ENCODE results near the gene DIS3L2. TPM values are rescaled to one million over a fixed set of nuclear protein-coding genes. Genes with fewer than 3 reads are reported as not detected.
A peak's percentile ranks its signal among the peaks of the same experiment; 100 is the strongest.
"Not testable (repeated sequence)": the region's sequence is repeated elsewhere in the genome, so short reads cannot be mapped to it uniquely, and the experiment has no call there.

Gene DIS3L2
- total and polyA plus RNA-seq, 8 donors = 25.2 to 43.4 (median 36.3) TPM

DNA sequence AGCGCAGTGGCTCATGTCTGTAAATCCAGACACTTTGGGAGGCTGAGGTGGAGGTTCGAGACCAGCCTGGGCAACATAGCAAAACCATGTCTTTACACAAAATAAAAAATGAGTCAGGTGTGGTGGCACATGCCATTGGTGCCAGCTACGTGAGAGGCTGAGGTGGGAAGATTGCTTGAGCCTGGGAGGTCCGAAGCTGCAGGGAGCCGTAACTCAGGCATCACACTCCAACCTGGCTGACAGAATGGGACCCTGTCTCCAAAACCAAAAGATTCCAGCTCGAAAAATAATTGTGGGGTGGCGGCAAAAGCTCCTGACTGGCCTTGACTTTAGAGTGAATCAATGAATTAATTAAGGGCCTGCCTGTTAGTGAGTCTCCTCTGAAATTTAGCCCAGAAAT lies 415.8 kb downstream of the DIS3L2 start:
- intact Hi-C loops (cut with DNase I) = no loop called here
- TF ChIP-seq, protein P1, sequence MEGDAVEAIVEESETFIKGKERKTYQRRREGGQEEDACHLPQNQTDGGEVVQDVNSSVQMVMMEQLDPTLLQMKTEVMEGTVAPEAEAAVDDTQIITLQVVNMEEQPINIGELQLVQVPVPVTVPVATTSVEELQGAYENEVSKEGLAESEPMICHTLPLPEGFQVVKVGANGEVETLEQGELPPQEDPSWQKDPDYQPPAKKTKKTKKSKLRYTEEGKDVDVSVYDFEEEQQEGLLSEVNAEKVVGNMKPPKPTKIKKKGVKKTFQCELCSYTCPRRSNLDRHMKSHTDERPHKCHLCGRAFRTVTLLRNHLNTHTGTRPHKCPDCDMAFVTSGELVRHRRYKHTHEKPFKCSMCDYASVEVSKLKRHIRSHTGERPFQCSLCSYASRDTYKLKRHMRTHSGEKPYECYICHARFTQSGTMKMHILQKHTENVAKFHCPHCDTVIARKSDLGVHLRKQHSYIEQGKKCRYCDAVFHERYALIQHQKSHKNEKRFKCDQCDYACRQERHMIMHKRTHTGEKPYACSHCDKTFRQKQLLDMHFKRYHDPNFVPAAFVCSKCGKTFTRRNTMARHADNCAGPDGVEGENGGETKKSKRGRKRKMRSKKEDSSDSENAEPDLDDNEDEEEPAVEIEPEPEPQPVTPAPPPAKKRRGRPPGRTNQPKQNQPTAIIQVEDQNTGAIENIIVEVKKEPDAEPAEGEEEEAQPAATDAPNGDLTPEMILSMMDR (IDR thresholded peaks at IDR 0.05) = no peak
- ATAC-seq = no peak

DNA sequence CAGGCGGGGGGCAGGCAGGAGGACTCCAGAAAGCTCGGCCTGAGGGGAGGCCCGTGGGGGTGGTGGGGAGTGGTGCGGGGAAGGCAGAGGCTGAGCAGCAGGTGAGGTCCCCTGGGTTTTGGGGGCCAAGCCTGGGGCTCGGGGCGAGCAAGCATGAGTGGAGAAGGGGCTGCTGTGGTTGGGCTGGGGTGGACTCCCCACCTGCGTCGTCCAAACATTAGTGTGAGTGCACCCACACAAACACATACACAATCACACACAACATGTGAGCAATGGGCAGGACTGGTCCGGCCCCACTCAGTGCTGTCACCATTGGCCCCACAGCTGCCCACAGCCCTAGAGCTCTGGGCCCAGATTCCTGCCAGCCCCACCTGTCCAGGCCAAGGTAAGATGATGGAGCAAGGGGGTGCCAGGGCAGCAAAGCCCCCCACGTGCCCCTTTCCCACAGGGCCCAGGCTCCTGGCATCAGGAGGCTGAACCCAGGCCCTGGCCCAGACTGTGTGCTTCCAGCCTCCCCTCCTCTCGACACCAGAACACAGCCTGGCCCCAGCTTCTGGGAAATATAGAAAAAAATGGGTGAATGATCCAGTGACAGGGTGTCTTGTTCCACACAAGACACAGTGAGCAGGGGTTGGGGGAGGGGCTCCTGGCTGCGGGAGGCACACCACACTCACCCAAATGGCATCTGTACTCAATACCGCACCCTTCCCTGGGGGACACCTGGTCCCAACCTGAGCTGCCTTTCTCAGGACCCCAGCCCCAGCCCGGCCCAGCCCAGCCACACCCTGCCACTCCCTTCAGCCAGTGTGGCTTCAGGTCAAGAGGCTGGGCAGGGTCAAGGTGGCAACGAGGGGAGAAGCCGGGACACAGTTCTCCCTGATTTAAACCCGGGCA lies 416.6 kb downstream of the DIS3L2 start:
- ATAC-seq (peak; percentile 55), DNase-seq (peak in 1 of 4 donors; percentile 76)
- Histone ChIP-seq H3K27ac (no peak overlapping the region), H3K36me3 (no peaks in the 10 kb centered on the region), H3K4me1 (no peaks in the 10 kb centered on the region), H3K27me3 (peaks cover 8 to 34% of the 10 kb centered on the region in 2 donors), H3K4me3 (no peak overlapping the region), H3K9me3 (no peaks in the 10 kb centered on the region)
- TF ChIP-seq, protein P1 (IDR thresholded peaks at IDR 0.05) = no peak
- intact Hi-C loops (cut with DNase I) = no loop called here

More for the DNA sequence above, 415.8 kb downstream of the DIS3L2 start:
- H3K27me3 ChIP-seq = peaks cover 8 to 27% of the 10 kb centered on the region in 2 donors
- H3K4me3 ChIP-seq = no peak overlapping the region
- no peak overlapping the region for H3K27ac ChIP-seq
- DNase-seq = no peak
- no peaks in the 10 kb centered on the region for H3K4me1 ChIP-seq
- no peaks in the 10 kb centered on the region for H3K36me3 ChIP-seq
- no peaks in the 10 kb centered on the region for H3K9me3 ChIP-seq

DNA sequence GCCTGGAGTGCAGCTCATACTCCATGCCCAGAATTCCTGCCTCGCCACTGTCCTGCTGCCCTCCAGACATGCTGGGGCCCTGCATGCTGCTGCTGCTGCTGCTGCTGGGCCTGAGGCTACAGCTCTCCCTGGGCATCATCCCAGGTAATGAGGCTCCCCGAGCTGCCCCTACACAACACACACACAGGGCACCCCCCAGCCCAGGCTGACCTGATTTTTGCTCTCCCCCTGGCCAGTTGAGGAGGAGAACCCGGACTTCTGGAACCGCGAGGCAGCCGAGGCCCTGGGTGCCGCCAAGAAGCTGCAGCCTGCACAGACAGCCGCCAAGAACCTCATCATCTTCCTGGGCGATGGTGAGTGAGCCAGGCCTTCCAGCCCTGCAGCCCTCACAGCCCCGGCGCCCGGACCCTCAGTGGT lies 417.2 kb downstream of the DIS3L2 start, which contains the start of gene ALPP:
TSS of gene ALPP (plus strand) at position 17 of the 417 bp plus-strand sequence. CDS start at position 69, 52 bp downstream.
- H3K9me3 ChIP-seq; H3K4me1 ChIP-seq; intact Hi-C loops (cut with DNase I); H3K27ac ChIP-seq; H3K36me3 ChIP-seq; H3K4me3 ChIP-seq; DNase-seq; ATAC-seq: not testable (repeated sequence)
- peaks cover 8 to 41% of the 10 kb centered on the region in 2 donors for H3K27me3 ChIP-seq

DNA sequence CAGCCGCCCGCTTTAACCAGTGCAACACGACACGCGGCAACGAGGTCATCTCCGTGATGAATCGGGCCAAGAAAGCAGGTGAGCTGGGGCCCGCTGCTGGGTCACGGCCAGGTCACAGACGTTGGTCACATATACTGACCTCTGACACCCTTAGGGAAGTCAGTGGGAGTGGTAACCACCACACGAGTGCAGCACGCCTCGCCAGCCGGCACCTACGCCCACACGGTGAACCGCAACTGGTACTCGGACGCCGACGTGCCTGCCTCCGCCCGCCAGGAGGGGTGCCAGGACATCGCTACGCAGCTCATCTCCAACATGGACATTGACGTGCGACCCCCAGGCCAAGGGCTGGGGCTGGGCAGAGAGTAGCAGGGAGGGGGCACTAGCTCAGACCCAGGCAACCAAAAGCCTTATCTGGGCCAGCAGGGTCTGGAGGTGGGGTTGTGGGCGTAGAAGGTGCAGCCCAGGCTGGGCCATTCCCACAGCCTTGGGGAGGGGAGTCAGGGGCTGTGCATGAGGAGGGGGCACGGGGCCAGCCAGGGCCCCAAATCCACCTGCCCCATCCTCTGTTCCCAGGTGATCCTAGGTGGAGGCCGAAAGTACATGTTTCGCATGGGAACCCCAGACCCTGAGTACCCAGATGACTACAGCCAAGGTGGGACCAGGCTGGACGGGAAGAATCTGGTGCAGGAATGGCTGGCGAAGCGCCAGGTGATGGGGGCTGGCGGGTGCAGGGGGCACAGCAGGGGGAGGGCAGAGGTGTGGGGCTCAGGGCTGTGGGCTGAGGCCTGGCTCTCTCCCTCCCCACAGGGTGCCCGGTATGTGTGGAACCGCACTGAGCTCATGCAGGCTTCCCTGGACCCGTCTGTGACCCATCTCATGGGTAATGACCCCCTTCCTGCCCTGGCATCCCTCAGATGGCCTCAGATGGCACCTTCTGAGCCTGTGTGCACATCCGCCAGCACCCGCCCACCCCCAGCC lies 418.4 kb downstream of the DIS3L2 start:
- intact Hi-C loops (cut with DNase I); H3K4me3 ChIP-seq; H3K36me3 ChIP-seq; DNase-seq; H3K9me3 ChIP-seq; H3K27ac ChIP-seq; ATAC-seq; H3K4me1 ChIP-seq: not testable (repeated sequence)
- H3K27me3 ChIP-seq = peaks cover 8 to 51% of the 10 kb centered on the region in 2 donors

DNA sequence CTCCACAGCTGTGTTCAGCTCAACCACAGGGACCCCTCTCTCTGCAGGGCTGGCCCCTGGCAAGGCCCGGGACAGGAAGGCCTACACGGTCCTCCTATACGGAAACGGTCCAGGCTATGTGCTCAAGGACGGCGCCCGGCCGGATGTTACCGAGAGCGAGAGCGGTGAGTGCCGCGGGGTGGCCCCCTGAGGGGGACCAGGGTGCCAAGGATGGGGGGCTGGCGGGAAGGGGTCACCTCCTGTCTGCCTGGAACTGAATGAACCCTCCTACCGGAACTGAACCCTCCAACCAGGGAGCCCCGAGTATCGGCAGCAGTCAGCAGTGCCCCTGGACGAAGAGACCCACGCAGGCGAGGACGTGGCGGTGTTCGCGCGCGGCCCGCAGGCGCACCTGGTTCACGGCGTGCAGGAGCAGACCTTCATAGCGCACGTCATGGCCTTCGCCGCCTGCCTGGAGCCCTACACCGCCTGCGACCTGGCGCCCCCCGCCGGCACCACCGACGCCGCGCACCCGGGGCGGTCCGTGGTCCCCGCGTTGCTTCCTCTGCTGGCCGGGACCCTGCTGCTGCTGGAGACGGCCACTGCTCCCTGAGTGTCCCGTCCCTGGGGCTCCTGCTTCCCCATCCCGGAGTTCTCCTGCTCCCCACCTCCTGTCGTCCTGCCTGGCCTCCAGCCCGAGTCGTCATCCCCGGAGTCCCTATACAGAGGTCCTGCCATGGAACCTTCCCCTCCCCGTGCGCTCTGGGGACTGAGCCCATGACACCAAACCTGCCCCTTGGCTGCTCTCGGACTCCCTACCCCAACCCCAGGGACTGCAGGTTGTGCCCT lies 419.9 kb downstream of the DIS3L2 start:
- intact Hi-C loops (cut with DNase I); H3K9me3 ChIP-seq; ATAC-seq; H3K27ac ChIP-seq; H3K4me3 ChIP-seq; H3K4me1 ChIP-seq; H3K36me3 ChIP-seq: not testable (repeated sequence)
- peaks cover 20 to 64% of the 10 kb centered on the region in 2 donors for H3K27me3 ChIP-seq
- peak in 1 of 4 donors; percentile 79 for DNase-seq
